Ascending aorta (tissue), 2 donors: Measurements from ENCODE around the gene MPEG1. TPM values are rescaled to one million over a fixed set of nuclear protein-coding genes. Genes with fewer than 3 reads are reported as not detected.

Experiments
- DNase-seq, 2 donors: peaks; one replicate each; pipeline ENCODE4 v3.0.0-alpha.2; 2019; ENCODE audit warnings: low spot score in 2 of 2
- H3K27ac ChIP-seq, 2 donors: fragments of 200-600 bp; sonication (generic); one replicate each; pipeline ENCODE4 v1.5.1; 2016 to 2017; ENCODE audit warnings: mild to moderate bottlenecking in 1 of 2
- H3K27me3 ChIP-seq: fragments of 200-600 bp; sonication (generic); one replicate; pipeline ENCODE4 v1.5.1; 2017
- H3K36me3 ChIP-seq, 2 donors: fragments of 200-600 bp; sonication (generic); one replicate each; pipeline ENCODE4 v1.5.1; 2016
- H3K4me1 ChIP-seq, 2 donors: fragments of 200-600 bp; sonication (generic); one replicate each; pipeline ENCODE4 v1.5.1; 2016 to 2017; ENCODE audit warnings: mild to moderate bottlenecking in 1 of 2
- H3K4me3 ChIP-seq, 2 donors: fragments of 200-600 bp; sonication (generic); one replicate each; pipeline ENCODE4 v1.5.1; 2016 to 2017; ENCODE audit warnings: mild to moderate bottlenecking in 1 of 2
- H3K9me3 ChIP-seq, 2 donors: fragments of 200-600 bp; sonication (generic); one replicate each; pipeline ENCODE4 v1.5.1; 2016
- intact Hi-C: fragments of 100-400 bp; cut with DNase I; formaldehyde crosslinking; loops from one replicate; pipeline ENCODE4 v1.15.1; 2023
- total RNA-seq: library from RNA; depleted of rRNA; stranded (reverse); fragments of >200 nt; gene quantifications from one replicate; pipeline ENCODE4 v1.1.0, GENCODE V29; 2016
- TF ChIP-seq, protein P1 (sequence below), 3 experiments: fragments of 200-600 bp in 2 of 3; fragments of 450-650 bp in 1 of 3; sonication (generic) in 2 of 3; IDR thresholded peaks; one replicate each; pipeline ENCODE4 v1.5.1; 2016 to 2019; ENCODE audit warnings: antibody characterized with exemption in 3 of 3, mild to moderate bottlenecking in 1 of 3, moderate library complexity in 1 of 3

MPEG1 gene
- total RNA-seq, 1 donor from 2014 or later, result 14.5 TPM

DNA sequence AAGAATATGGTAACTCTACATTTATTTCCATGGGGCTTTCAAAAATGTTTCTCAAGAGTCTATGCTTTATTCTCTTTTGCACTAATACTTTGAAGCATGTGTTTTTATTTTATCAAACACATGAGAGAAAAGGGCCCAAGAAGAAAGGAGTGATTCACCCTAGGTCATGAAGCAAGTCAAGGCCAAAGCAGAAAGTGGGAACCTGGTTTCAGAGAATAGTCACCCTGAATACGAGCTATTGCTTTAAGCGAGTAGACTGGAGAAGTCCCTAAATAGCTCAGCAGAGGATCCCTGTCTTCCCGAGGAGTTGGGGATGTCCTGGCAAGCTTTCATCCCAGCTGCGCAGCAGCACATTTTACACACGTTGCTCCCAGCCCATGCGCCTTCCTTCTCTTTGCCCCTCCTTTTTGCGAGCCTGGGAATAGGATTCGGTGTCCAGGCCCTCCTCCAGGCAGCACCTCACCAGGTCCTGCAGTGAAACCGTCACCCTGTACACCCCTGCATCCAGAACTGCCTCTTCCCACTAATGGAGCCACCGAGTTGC is 19.1 kb downstream of the MPEG1 start:
- no peak for DNase-seq
- intact Hi-C loops, result no loop called here
- TF ChIP-seq, protein P1, sequence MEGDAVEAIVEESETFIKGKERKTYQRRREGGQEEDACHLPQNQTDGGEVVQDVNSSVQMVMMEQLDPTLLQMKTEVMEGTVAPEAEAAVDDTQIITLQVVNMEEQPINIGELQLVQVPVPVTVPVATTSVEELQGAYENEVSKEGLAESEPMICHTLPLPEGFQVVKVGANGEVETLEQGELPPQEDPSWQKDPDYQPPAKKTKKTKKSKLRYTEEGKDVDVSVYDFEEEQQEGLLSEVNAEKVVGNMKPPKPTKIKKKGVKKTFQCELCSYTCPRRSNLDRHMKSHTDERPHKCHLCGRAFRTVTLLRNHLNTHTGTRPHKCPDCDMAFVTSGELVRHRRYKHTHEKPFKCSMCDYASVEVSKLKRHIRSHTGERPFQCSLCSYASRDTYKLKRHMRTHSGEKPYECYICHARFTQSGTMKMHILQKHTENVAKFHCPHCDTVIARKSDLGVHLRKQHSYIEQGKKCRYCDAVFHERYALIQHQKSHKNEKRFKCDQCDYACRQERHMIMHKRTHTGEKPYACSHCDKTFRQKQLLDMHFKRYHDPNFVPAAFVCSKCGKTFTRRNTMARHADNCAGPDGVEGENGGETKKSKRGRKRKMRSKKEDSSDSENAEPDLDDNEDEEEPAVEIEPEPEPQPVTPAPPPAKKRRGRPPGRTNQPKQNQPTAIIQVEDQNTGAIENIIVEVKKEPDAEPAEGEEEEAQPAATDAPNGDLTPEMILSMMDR (IDR thresholded peaks at IDR 0.05), result no peak
- peaks cover 4 to 8% of the 10 kb centered on the region in 2 donors for H3K4me1 ChIP-seq
- H3K4me3 ChIP-seq, result no peak overlapping the region
- H3K27ac ChIP-seq, result no peak overlapping the region
- no peaks in the 10 kb centered on the region for H3K27me3 ChIP-seq
- H3K9me3 ChIP-seq, result no peaks in the 10 kb centered on the region
- peaks cover 0 to 19% of the 10 kb centered on the region in 2 donors for H3K36me3 ChIP-seq

GRCh38 chr11:59192446-59193020 is 20.2 kb downstream of the MPEG1 start:
- intact Hi-C loops, result no loop called here
- Histone ChIP-seq H3K27me3 (no peaks in the 10 kb centered on the region), H3K4me3 (no peak overlapping the region), H3K4me1 (no peaks in the 10 kb centered on the region), H3K27ac (no peak overlapping the region), H3K9me3 (no peaks in the 10 kb centered on the region), H3K36me3 (peaks cover 0 to 19% of the 10 kb centered on the region in 2 donors)
- TF ChIP-seq, protein P1 (IDR thresholded peaks at IDR 0.05), result no peak
- no peak for DNase-seq

DNA sequence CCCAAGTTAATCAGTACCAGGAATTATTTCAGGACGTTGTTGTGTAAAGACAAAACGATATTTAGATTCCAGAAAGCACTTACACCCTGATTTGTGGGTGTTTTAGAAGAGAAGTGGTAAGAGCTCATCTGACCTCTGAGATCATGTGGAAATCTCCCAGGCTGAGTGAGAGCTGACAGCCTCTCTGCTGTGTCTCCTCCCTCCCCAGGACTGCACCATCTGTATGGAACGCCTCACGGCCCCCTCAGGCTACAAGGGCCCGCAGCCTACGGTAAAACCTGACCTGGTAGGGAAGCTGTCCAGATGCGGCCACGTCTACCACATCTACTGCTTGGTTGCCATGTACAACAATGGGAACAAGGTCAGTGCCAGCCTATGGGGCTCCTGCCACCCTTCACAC is 20.8 kb downstream of the MPEG1 start:
- H3K9me3 ChIP-seq, result no peaks in the 10 kb centered on the region
- TF ChIP-seq, protein P1 (IDR thresholded peaks at IDR 0.05), result no peak
- no peak for DNase-seq
- no peak overlapping the region for H3K4me3 ChIP-seq
- H3K27ac ChIP-seq, result no peak overlapping the region
- no peaks in the 10 kb centered on the region for H3K27me3 ChIP-seq
- intact Hi-C loops, result no loop called here
- H3K36me3 ChIP-seq, result peaks cover 0 to 19% of the 10 kb centered on the region in 2 donors
- no peaks in the 10 kb centered on the region for H3K4me1 ChIP-seq

DNA sequence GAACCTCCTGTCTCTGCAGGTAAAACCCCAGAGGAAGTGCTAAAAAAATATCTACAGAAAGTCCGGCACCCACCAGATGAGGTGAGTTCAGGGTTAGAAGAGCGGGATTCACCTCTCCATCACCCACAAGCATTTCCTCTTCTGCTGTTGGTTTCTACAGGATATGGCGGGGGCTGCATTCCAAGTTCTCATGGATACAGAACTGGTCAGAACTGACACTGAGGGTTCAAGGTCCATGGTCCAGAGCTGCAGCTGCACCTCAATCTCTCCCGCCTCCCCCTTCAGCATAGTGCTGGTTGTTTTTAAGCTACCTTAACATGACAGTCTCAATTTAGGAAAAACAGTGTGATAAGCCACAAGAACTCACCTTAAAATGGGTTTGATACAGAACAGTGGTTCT is 21.6 kb downstream of the MPEG1 start:
- no peak overlapping the region for H3K27ac ChIP-seq
- intact Hi-C loops, result no loop called here
- no peaks in the 10 kb centered on the region for H3K9me3 ChIP-seq
- H3K36me3 ChIP-seq, result peaks cover 0 to 19% of the 10 kb centered on the region in 2 donors
- H3K4me3 ChIP-seq, result no peak overlapping the region
- TF ChIP-seq, protein P1 (IDR thresholded peaks at IDR 0.05), result no peak
- no peaks in the 10 kb centered on the region for H3K27me3 ChIP-seq
- no peak for DNase-seq
- H3K4me1 ChIP-seq, result no peaks in the 10 kb centered on the region

GRCh38 chr11:59189986-59190385 is 22.7 kb downstream of the MPEG1 start:
- intact Hi-C loops, result no loop called here
- H3K4me3 ChIP-seq, result no peak overlapping the region
- H3K27me3 ChIP-seq, result no peaks in the 10 kb centered on the region
- H3K27ac ChIP-seq, result no peak overlapping the region
- no peak for DNase-seq
- TF ChIP-seq, protein P1 (IDR thresholded peaks at IDR 0.05), result no peak
- no peaks in the 10 kb centered on the region for H3K4me1 ChIP-seq
- H3K36me3 ChIP-seq, result peaks cover 0 to 19% of the 10 kb centered on the region in 2 donors
- H3K9me3 ChIP-seq, result no peaks in the 10 kb centered on the region
